Stimulated activated CD8-positive, alpha-beta memory T cell treated with anti-CD3 and anti-CD28 coated beads, Interleukin-4, amount 100 ng/mL, for 1 hour (primary cell): Measurements from ENCODE around the gene RFX7.

Experiments used
- DNase-seq, 2 donors: peaks; one replicate each; pipeline ENCODE4 v3.0.0-alpha.2; 2020; ENCODE audit warnings: low read depth in 2 of 2, low spot score in 1 of 2

RFX7 gene

DNA sequence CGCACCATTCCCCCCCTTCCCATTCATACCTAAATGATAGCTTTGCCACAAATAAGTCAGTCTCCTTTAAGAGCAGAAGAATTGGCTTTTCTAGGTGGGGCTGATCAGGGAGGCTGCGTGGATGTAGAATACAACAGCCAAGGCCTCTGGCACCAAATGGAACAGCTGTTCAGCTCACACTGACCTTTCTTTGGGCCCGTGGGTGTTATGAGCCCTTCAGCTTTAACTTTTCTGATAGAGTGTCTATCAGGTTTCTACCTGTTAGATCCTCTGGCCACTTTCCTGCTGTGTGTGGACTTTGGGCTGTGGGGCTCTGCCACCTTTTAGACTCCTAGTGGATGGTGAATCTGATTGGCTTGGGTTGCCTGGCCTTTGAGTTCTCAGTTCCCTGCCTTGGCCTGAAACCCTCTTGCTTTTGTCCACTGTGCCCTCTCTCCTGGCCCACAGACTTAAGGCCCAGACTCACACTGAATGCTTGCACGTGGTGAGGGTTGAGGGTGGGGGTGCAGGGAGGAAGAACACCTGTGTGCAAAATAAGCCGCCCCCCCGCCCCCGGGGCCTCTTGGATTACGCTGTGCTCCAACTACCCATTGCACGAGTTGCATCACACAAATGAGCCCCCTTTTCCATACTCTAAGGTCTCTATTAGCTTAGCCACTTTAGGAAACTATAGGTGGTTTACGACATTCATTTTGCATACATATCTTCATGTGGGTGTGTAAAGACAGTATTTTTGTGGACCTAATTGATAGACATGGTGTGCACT lies 1.3 kb upstream of the RFX7 start:
- no peak for DNase-seq

DNA sequence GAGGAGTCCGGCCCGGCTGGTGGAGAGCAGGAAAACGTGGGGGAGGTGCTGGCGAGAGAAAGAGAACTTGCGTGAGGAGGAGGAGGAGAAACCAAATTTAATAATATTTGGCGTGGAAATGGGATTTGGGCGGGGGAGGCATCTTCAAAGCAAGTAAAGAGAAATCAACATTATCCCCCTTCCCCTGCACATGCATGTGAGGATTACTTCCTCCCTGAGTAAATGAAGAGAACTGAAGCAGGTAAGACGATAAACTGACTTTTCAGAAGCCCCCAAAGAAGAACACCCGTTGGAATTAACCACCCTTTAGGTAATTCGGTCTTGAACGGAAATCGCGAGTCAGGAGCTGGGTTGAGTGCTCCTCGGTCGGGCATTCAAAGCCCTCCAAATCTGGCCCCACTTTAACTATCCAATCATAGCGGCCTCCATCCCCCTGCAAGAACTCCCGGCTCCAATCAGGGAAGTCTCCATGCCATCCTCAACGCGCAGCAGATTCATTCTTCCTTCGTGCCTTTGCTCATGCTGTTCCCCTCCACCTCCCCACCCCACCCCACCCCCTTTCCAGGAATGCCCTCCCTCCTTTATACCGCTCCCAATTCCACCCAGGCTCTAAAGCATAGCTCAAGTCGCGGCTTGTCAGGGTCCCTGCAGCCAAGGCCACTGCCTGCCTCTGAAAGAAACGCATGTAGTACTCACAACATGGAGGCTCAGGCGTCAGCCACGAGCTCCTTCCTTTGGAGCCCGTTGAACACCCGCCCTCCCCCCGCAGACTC lies 545 bp upstream of the RFX7 start:
- DNase-seq: no peak

DNA sequence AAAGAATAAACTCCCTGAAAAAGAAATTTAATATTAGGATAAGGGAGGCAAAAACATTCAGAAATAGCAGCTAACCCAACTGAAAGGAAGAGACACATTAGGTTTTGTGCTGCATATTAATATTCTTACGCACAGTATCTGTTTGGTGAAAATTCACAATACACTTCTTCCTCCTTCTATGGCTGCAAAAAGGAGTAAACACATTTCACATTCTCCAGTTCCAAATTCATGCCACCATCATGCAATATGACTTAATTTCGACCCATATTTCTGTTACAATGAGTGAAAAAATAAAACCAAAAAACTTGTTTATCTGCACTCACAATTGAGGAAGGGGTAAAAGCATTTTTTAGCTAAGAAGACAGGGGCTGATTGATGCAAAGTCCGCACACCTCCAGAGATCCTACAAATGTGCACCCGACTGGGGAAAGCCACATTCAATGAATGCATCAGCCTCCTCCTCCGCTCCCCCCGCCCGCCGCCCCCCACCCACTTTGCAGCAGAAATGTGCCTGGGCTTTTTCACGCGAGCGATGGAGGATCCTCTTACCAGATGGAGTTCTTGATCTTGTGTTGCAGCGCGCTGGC lies 1.0 kb downstream of the RFX7 start:
- no peak for DNase-seq

DNA sequence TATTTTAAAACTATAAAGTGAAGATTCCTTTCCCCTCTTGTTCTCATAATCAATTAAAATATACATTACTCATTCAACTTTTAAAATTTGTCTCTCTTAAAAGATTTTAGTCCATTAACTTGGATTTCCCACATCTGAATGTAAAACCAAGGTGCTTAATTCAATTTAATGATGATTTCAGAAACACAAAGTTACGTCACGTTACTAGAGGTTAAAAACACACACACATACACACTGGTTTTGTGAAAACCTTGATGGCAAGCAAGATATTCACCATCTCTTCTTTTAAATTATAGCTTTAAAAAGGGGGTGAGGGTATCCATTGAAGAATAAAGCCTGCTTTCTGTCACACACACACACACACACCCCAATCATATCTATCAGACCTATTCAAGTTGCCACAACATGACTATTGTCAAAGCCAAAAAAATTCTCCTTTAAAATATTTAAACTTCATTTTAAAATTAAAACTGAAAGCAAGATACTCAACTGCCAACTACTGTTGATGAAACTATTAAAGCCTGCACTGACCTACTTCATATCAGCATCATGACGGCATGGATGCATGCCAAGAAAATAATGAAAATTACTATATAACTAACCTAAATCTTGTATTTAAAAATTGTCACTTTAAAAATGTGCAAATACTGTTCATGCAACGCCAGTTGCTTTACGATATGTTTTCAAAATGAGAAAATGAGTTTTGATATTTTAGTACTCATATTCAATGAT lies 2.1 kb downstream of the RFX7 start:
- DNase-seq: no peak

DNA sequence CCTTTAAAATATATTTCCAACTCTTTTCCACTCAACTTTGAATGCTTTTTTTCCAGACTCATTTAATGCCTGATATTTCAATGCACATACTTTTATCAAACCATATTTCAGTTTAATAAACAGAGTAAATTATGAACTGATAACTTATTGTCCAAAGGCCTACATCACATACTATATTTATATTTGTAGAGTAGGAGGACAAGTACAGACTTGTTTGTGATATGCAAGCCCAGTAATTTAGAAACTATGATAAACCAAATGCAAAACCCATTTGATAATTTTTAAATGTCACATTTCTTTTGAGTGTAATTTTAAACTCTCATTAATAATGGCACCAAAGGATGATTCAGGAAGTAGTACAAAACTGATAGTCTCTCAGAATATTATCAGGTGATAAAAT lies 3.3 kb downstream of the RFX7 start:
- DNase-seq: no peak

DNA sequence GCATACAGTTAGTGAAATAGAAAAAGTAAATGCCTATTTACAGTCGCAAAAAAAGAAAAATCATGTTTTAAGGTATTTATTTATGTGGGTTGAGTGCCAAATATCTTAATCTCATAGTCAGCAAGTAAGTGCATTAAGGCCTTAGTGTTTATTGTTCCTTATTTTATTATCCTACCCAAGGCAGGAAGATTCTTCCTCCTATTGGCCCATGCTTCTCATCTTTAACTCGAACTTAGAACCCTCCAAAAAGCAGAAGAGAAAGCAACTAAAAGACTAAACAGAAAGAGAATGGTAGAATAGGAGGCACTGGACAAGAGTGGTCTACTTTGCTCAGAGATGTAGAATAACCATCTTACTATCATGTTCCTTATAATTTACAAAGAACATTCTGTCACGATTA lies 7.5 kb downstream of the RFX7 start:
- DNase-seq: no peak

DNA sequence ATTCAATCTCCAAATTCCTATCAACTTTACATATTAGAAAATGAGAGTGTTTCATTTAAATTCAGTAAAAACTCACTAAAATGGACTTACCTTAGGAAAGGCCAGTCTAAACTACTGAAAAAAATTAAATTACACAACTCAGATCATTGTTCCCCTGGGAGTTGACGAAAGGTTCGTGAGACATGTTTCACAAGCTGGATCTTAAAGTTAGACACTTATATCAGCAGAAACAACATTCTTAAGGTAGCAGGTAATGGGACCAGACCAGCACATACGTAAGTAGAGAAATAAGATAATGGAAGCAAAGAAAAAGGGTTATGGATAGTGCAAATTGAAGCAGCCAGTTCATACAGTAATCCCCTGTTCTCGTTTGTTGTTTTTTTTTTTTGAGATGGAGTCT lies 8.9 kb downstream of the RFX7 start:
- DNase-seq: no peak

DNA sequence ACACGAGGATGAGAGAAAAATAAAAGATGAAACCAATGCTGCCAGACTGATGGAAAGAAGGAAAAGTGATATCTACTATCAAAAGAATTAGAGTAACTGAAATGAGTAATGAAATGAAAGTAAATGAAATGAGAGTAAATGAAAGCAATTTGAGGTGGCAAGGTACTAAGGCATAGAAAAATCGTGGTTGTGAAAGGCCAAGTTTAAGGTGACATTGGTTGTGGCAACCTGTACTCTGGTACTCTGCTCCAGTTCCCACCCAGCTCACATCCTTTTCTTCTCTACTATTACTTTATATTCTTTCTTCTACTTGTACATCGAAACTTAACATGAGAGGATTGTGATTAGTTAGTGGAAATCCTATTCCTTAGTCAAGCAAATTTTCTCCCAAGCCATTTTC lies 10.1 kb downstream of the RFX7 start:
- DNase-seq: no peak

DNA sequence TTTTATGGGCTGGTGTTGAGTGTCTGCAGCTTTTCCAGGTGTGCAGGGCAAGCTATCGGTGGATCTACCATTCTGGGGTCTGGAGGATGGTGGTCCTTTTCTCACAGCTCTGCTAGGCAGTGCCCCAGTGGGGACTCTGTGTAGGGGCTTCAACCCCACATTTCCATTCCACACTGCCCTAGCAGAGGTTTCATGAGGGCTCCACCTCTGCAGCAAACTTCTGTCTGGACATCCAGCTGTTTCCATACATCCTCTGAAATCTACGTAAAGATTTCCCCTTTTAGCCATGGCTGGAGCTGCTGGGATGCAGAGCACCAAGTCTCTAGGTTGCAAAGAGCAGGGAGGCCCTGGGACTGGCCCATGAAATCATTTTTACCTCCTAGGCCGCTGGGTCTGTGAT lies 11.6 kb downstream of the RFX7 start:
- DNase-seq: no peak

DNA sequence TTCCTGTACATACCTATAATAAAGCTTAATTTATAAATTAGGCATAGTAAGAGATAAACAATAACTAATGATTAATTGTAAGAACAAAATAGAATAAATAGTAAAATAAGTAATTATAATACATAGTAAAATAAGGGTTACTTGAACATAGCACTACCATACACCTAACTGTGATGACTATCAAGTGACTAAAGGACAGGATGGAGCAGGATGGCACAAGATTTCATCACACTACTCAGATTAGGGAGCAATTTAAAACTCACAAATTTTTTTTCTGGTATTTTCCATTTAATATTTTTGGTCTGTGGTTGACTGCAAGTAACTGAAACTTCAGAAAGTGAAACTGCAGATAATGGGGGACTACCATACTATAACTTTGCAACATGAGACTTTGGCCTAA lies 14.8 kb downstream of the RFX7 start:
- DNase-seq: no peak

DNA sequence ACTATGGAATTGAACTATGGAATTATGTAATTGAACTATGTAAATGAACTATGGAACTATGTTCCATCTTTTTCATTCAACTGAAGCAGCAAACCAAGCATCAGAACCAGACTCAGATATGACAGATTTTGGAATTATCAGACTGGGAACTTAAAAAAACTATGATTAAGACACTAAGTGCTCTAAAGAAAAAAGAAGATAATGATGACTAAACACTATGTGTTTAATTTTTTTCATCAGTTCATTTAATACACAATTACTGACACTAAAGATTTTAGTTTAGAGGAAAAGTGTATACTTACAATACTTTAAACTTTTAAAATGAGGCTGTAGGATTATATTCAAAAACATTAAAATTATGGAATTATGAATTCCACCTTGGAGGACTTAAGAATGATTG lies 15.3 kb downstream of the RFX7 start:
- no peak for DNase-seq

DNA sequence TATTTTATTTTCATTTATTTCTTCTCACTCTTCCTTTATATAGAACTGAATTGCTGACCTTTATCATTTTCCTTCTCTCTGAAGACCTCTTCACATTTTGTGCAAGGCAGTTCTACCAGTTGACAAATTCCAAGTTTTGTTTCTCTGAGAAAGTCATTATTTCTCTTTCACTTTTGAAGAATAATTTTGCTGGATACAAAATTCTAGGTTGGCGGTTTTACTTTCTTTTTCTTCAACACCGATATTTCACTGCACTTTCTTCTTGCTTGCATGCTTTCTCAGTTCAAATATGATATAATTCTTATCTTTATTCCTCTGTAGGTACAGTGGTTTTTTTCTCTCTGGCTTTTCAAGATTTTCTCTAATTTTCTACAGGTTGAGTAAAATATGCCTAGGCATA lies 15.9 kb downstream of the RFX7 start:
- no peak for DNase-seq

DNA sequence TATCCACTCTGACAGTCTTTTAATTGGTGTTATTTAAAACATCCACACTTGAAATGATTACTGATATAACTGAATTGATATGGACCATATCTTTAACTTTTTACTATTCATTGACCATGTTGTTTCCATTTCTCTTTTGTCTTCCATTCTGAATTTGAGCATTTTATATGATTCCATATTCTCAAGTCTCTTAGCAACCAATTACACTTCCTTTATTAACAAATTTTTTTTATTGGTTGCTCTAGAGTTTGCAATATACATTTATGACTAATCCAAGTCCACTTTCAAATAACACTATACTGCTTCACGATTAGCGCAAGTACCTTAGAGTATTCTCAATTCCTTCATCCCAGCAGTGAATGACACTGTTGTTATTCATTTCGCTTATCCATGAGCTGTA lies 16.4 kb downstream of the RFX7 start:
- no peak for DNase-seq

DNA sequence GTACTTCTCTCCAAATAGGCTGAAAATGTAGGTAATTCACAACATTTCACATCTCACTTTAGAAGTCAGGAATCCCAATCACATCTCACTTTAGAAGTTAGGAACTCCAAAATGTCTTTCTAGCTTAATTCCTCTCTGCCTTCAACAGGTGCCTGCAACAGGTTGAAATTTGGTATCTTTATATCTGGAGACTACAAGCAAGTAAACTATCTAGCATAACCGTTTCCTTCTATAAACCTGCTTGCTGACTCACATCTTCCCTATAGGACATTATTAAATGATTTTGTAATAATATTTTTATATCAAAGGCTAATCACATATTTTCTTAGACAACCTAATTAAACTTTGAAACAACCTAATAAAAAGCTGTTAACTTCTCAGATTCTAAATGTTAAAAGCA lies 18.2 kb downstream of the RFX7 start:
- no peak for DNase-seq

DNA sequence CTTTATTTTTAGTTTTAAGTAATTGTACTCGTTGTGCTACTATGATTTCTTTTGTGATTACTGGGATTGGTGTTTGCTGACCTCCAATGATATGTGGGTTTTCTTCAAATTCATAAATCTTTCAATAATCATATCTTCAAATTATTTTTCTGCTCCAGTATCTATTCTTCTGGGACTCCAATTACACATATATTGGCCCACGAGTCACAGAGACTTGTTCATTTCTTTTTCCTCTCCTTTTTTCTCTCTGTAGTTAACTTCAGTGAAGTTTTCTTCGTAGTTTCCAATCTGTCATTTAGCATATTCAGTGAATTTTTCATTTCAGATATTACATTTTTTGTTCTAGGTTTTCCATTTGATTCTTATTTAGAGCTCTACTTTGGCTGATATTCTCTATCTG lies 21.4 kb downstream of the RFX7 start:
- DNase-seq: no peak

DNA sequence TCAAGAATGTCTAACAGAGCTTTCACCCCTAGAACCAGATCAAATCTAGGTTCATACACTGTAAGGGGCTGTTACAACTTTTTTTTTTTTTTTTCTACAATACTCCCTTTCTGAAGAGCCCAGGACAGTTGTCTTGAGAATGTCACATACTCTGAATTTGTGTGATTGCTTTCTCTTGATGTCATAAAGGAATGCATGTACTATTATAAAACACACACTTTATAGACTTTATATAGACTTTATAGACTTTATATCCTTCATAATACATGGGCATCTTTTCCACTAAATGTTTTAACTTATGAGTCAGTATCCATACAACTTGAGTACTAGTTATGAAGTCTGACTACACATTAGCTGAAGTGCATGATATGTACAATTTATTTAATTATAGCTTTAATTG lies 26.3 kb downstream of the RFX7 start:
- no peak for DNase-seq

DNA sequence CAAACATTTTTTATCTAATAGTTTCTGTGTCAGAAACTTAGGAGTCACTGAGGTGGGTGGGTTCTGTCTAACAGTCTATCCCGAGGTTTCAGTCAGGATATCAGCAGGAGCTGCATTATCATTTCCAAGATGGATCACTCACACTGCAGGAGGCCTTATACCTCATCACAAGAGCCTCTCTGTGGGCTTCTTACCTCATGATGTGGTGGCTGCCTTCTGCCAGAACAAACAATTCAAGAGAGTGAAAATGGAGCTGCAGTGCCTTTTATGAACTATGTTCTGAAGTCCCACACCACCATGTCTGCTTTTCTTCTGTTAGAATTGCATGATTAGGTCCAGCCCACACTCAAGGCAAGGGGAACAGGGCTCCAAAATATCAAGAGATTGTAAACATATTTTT lies 27.9 kb downstream of the RFX7 start:
- no peak for DNase-seq

DNA sequence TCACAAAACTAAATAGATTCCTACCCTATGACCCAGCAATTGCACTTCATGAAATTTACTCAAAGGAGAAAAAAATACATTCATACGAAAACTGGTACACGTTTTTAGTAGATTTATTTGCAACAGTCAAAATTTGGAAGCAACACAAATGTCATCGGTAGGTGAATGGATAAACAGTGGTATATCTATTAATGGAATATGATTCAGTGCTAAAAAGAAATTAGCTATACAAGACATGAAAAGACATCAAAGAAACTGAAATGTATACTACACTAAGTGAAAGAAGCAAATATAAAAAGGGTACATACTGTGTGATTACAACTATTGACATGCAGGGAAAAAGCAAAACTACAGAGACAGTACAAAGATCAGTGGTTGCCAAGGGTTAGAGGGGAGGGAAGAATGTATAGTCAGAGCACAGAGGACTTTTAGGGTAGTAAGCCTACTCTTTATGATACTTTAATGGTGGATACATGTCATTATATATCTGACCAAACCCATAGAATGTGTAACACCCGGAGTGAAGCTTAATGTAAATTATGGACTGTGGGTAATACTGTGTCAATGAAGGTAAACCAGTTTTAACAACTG lies 31.6 kb downstream of the RFX7 start:
- no peak for DNase-seq

DNA sequence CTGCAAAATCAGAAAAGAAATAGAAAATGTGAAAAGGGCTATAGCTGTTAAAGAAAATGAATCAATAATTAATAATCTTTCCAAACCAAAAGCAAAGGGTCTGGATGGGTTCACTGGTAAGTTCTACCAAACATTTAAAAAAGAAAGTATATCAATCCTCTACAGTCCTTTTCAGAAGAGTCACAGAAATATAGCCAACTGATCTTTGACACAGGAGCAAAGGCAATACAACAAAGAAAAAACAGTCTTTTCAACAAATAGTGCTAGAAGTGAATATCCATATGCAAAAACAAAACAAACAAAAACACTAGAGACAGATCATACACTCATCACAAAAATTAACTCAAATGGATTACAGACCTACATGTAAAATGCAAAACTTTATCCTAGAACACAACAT lies 32.6 kb downstream of the RFX7 start:
- DNase-seq: no peak

DNA sequence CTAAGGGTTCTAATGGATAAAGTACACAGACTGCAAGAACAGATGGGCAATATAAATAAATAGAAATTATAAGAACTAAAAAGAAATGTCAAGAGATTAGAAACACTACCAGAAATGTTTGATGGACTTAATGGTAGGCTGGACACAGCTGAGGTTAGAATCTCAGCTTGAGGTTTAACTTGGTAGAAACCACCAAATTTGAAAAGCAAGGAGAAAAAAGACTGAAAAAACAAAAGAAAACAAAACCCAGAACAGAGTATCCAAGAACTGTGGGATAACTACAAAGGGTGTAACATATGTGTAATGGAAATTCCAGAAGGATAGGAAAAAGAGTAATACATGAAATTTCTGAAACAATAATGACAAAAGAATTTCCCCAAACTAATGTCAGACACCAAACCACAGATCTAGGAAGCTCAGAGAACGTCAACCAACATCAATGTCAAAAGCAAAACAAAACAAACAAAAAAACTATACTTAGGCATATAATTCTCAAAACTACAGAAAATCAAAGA lies 35.0 kb downstream of the RFX7 start:
- DNase-seq: no peak

DNA sequence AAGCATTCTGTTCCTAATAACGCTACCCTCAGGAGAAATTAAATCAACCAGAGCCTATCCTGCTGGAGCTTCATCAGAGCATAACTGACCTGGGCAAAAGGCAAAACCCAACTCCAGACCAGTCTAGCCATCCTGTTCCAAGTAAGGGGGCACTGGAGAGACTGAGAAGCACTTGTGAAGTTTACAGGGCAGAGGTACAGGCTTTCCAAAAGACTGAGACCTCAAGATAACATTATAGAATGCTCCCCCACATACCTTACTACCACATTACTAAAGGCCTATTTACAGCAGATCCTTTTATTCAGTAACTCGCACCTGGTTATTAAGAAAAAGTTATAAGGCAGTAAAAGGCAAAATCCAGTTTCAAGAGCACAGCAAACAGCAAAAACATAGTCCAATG lies 35.5 kb downstream of the RFX7 start:
- DNase-seq: no peak
